Limb (tissue), 2 donors: Measurements from ENCODE around the gene FRG2C.
"Not testable (repeated sequence)": the region's sequence is repeated elsewhere in the genome, so short reads cannot be mapped to it uniquely, and the experiment has no call there.

Source experiments
- DNase-seq, 2 donors: peaks; one replicate each; pipeline ENCODE4 v3.0.0-alpha.2; 2016; ENCODE audit errors: extremely low spot score in 2 of 2

FRG2C gene

DNA sequence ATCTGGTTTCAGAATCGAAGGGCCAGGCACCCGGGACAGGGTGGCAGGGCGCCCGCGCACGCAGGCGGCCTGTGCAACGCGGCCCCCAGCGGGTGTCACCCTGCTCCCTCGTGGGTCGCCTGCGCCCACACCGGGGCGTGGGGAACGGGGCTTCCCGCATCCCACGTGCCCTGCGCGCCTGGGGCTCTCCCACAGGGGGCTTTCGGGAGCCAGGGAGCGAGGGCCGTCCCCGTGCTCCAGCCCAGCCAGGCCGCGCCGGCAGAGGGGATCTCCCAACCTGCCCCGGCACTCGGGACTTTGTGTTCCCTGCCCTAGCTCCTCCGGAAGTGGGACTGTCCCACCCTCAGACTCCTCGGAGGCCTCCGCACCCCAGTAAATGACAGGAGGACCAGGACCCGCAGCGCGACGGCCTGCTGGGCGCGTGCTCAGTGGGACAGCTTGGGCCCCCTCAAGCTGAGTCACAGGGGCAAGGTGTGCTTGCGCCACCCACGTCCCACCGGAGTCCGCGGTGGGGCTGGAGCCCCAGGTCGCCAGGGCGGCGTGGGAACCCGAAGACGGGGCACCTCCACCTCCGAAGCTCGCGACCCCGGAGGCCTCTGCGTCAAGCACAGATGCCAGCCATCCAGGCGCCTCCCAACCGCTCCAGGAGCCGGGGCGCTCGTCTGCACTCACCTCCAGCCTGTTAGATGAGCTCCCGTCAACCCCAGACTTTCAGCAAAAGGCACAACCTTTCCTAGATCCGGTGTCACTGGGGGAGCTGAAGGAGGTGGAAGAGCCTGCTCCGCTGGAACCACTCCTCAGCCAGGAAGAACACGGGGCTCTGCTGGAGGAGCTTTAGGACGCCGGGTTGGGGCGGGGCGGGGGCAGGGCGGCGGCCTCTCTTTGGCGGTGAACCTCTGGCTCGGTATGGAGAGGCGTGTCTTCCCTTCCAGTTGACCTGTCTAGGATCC is 5.5 kb downstream of the FRG2C start:
- peak in 1 of 2 donors; percentile 68 for DNase-seq

DNA sequence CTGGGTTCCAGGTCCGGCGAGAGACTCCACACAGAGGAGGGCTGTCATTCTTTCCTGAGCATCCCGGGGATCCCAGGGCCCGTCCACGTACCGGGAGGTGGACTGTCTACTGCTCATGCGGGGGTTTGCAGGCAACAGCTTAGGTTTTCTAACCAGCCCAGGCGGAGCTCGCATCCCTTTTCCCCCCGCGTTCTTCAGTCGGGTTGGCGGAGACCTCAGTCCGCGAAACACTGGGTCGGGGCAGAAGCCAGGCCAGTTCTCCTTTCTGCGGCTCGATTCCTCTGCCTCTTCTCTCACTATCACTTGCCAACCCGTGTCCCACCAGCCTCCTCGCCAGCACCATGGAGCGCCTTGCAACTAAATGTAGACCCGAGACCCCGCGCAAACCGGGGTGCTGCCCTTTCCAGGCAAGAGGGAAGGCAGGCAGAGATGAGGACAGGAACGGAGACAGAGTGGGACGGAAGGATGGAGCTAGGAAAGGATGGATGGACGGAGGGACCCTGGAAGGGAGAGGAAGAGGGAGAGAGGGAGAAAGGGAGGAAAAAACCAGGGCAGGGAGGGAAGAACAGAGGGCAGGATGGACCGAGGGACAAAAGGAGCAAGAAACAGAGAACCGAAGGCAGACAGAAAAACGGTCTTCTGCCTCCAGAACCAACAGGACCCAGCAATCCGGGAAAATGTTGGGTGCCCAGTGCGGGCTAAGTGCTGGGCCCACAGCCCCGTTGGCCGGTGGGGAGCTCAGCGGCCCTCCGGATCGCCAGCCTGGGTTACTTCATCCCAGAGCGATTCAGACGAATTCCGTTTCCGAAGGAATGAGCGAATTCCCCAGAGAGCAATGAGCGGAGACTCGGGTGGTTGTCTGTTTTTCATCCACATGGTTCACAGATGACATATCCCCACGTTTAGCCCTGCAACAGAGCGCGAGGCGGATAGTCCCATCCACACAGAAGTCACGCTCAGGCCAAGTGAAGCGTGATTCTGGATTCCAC is 6.5 kb downstream of the FRG2C start:
- peak; percentile 12 to 61 for DNase-seq

DNA sequence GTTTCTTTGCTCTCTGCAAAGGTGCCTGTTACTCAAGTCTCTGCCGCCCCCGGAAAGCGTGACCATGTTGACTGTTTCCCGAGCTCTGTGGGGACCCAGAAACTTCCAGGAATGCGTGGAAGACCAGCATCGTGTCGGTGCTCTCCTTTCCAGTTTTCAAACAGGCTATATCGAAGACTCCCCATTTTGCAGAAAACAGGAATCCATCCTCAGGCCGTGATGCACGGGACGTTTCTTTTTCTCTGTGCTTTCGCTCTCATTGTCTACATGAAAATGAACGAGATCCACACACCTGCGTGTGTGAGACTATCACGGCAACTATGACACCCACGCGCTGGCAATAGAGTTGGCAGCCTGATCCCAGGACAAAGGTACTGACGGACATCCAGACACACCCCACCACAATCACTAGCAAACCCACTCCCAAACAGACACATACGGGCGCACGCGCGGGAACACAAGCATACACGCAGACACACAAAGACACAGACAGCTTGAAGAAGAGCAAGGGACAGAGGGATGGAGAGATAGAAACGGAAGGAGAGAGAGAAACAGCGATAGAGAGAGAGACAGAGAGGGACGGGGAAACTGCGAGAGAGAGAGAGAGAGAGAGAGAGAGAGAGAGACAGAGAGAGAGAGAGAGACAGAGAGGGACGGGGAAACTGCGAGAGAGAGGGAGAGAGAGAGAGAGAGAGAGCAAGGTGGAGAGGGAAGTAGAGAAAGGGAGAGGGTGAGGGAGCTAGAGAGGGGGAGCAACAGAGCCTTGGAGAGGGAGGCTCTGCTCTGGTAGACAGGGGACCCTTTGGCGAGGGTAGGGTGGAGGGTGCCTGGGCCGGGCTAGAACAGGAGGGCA is 7.4 kb downstream of the FRG2C start:
- not testable (repeated sequence) for DNase-seq

DNA sequence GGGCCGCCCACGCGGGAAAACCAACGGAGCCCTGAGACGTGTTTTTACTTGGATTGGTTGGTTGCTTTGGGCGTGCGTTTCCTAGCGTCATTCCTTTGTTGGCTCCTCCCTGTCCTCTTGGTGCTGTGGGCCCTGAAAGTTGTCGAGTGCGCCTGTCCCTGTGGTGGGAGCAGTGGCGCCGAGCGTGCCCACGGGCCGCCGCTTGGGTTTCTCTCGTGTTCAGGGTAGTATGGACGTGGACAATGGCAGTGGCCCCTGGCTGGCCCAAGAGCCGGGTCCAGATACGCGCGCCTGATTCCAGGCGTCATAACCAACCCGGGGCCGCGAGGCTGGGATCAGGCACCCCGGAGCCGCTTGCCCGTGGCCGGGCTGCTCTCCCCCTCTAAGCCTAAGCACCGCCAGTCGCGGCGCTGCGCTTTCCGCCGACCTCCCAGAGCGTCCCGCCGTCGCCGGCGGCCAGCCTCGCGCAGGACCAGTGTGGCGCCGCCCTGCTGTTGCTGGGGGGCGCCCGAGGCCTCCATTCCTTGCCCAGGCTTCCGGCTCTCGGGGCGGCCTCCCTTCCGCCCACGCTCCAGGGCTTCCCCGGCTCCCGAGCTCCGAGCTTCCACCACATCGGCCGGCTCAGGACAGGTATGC is 8.1 kb downstream of the FRG2C start:
- DNase-seq = peak; percentile 39 to 59

DNA sequence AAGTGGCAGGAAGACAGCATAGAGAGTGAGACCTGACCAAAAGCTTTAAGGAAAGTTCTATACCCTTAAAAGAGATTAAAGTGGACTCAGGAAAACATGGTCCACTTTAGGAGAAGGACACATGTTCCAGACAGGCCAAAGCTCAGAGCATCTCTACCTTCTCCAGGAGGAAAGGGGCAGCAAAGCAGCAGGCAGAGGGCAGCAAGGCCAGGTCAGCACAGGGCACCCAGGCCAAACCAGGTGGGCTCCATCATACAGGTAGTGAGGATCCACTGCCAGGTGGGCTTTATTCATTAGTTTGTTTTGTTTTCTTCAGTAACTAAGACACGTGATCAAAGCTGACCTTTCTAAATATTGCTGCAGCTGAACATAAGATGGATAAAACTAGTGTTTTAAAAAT is 19.8 kb downstream of the FRG2C start:
- not testable (repeated sequence) for DNase-seq

DNA sequence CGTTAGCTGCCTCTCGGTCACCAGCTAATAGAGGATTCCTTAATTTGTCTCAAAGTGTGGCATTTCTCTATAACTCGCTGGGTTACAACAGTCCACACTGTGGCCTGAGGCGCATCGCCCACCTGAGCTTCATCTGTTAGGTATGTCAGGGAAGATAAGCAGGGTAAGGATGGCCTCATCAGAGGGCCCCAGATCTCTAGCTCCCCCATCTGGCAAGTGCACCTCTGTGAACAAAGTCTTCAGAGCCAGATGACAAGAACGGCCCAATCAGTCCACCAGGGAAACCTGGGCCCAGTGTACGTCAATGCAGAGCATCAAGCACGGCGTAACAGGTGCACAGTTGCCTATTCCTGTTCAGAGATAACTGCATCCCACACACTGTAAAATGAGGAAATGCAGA is 23.2 kb downstream of the FRG2C start:
- DNase-seq = no peak

DNA sequence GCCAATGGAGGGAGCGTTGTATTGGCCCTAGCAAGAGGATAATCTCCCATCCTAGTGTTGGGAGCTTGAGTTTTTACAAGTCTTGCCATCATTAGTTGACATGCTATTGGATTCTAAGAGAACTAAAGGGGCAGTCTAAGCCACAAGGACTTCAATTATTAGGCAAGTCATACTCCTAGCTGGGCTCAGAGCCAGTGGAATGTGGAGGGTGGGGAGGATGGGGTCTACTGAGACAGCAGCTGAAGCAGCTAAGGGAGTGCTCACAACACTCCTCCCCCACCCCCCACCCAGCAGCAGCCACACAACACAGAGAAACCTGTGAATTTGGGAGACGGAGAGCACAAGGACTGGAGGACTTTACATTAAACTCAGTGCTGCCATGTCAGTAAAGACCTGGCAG is 27.9 kb downstream of the FRG2C start:
- peak in 1 of 2 donors; percentile 39 for DNase-seq
